NB4 (cell line): ENCODE results near the gene GRAMD2A.
A peak's percentile ranks its signal among the peaks of the same experiment; 100 is the strongest.

ENCODE experiments used
- DNase-seq: peaks from one replicate; pipeline ENCODE4 v3.0.0; 2010; ENCODE audit warnings: low read depth
- H3K4me3 ChIP-seq: one replicate; pipeline ENCODE4 v1.5.1; 2011; ENCODE audit warnings: mild to moderate bottlenecking, low read depth, low read length, moderate library complexity
- CTCF ChIP-seq: IDR thresholded peaks from one replicate; pipeline ENCODE4 v1.5.1; 2012; ENCODE audit warnings: low read depth, low read length
- MYC ChIP-seq: IDR thresholded peaks from 2 replicates; pipeline ENCODE4 v1.6.1; 2011; ENCODE audit warnings: low read depth, low read length
- POLR2A ChIP-seq: IDR thresholded peaks from 2 replicates; pipeline ENCODE4 v1.6.1; 2011; ENCODE audit warnings: mild to moderate bottlenecking; ENCODE audit not compliant: insufficient read length; ENCODE audit errors: extremely low read depth
- TF ChIP-seq, protein P1 (sequence below): IDR thresholded peaks from 2 replicates; pipeline ENCODE4 v1.6.1; 2011; ENCODE audit warnings: low read depth, low read length

The GRAMD2A gene

GRCh38 chr15:72192416-72192815 is 5.2 kb downstream of the GRAMD2A start:
- no peak overlapping the region for H3K4me3 ChIP-seq
- TF ChIP-seq, protein P1, sequence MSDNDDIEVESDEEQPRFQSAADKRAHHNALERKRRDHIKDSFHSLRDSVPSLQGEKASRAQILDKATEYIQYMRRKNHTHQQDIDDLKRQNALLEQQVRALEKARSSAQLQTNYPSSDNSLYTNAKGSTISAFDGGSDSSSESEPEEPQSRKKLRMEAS: no peak
- no peak for TF ChIP-seq CTCF
- no peak for DNase-seq

- H3K4me3 ChIP-seq: no peak overlapping the region
- DNase-seq: no peak
- TF ChIP-seq MYC (no peak), POLR2A (no peak), CTCF (no peak)
- TF ChIP-seq, protein P1: no peak
These were observed 8.2 kb downstream of the GRAMD2A start for GRCh38 chr15:72189250-72189902.

DNA sequence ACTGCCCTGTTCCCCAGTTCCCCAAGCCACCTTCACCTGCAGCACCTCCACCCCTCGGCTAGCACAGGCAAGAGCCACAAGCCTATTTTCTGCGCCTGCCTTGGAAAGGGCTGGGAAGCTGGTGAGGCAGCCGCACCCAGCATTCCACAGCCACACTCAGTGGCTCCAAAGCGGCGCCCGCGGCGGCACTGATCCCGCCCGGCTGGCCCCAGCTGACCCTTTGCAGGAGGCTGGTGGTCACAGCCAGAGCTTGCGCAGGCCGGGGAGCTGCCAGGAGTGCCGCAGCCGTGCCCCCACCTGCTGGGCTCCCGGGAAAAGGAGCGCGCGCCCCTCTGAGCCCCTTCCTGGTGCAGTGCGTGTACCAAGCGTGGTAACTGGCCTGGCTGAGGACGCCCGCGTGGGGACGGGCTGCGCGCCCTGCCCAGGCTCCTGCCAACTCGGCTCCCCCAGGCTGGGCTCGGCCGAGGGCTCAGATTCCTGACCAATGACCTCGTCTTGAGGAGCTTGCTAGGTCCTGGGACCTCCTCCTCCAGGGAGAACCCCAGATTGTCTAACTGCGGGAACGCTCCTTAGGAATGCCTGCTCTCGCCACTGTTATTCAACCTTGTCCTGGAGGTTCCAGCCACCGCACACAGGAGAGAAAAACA is 13.3 kb downstream of the GRAMD2A start:
- H3K4me3 ChIP-seq: no peak overlapping the region
- no peak for DNase-seq

GRCh38 chr15:72183781-72184164 is 13.8 kb downstream of the GRAMD2A start:
- DNase-seq: no peak
- TF ChIP-seq MYC (no peak), POLR2A (no peak), CTCF (no peak)
- TF ChIP-seq, protein P1: no peak
- no peak overlapping the region for H3K4me3 ChIP-seq

More for the DNA sequence above, 13.3 kb downstream of the GRAMD2A start:
- TF ChIP-seq, protein P1: no peak
- TF ChIP-seq CTCF: no peak
- TF ChIP-seq MYC: no peak
- TF ChIP-seq POLR2A: no peak

DNA sequence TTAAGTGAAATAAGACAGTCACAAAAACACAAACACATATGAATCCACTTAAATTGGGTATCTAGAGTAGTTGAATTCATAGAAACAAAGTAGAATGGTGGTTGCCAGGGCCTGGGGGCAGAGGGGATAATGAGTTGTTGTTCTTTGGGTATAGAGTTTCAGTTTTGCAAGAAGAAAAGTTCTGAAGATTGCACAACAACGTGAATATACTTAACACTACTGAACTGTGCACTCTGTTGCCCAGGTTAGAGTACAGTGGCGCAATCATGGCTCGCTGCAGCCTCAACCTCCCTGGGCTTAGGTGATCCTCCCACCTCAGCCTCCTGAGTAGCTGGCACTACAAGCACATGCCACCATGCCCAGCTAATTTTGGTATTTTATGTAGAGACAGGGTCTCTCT is 14.9 kb downstream of the GRAMD2A start:
- peak; percentile 41 for DNase-seq
- H3K4me3 ChIP-seq: no peak overlapping the region
- TF ChIP-seq CTCF (no peak), POLR2A (no peak), MYC (no peak)
- TF ChIP-seq, protein P1: no peak
